HUES48 (cell line): ENCODE data around the gene IFI35.
A peak's percentile ranks its signal among the peaks of the same experiment; 100 is the strongest.

Experiments
- H3K27ac ChIP-seq: one replicate; pipeline ENCODE4 v1.7.0; 2013; ENCODE audit warnings: low read depth, low read length, inconsistent platforms
- H3K27me3 ChIP-seq: 2 replicates; pipeline ENCODE4 v1.6.1; 2013; ENCODE audit warnings: mild to moderate bottlenecking, low read length; ENCODE audit not compliant: control insufficient read depth, insufficient read depth
- H3K36me3 ChIP-seq: 2 replicates; pipeline ENCODE4 v1.6.1; 2013; ENCODE audit warnings: low read length; ENCODE audit not compliant: control insufficient read depth, insufficient read depth
- H3K4me1 ChIP-seq: 2 replicates; pipeline ENCODE4 v1.6.1; 2013; ENCODE audit warnings: mild to moderate bottlenecking, low read length; ENCODE audit not compliant: control insufficient read depth, insufficient read depth
- H3K4me3 ChIP-seq: 2 replicates; pipeline ENCODE4 v1.5.1; 2013; ENCODE audit warnings: mild to moderate bottlenecking, low read depth, low read length
- H3K9ac ChIP-seq: 2 replicates; pipeline ENCODE4 v1.6.1; 2013; ENCODE audit warnings: mild to moderate bottlenecking, low read depth, low read length, moderate library complexity
- H3K9me3 ChIP-seq: 2 replicates; pipeline ENCODE4 v1.6.1; 2013; ENCODE audit warnings: low read length; ENCODE audit not compliant: control insufficient read depth, insufficient read depth

Gene IFI35

DNA sequence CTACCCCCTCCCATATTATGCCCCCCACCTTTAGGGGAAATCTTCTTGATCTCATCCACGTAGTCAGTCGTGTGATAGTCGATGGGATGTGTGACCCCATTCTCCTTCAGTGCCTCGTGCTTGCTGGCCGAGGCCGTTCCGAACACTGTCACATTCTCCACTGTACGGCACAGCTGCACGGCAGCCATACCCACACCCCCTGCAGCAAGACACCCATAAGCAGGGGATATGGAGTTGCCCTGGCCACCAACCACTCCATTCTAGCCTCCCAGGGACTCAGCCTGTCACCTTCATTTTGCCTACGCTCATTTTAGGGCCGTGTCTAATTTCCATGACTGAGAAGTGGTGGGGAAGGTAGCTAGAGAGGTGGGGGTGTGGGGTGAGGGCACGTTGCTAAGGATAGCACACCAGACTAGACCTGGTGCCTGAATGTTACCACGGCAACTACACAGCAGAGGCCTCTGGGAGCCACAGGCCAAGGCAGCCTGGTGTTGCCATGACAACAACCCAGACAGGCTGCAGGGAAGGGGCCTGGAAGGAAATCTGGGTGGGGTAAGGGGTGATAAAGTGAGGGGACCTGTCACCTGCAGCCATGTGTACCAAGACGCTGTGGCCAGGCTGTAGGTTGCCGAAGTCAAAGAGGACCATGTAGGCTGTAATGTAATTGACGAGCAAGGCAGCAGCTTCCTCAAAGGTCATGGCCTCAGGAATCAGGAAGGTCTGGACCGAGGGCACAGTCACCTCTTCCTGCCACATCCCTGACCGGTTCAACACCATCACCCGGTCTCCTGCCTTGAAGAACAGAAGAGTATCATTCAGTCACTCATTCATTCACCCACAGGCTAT is 11.6 kb downstream of the IFI35 start:
- Histone ChIP-seq H3K36me3 (peaks cover 51% of the 10 kb centered on the region), H3K27ac (no peak overlapping the region), H3K9me3 (no peaks in the 10 kb centered on the region), H3K4me1 (peaks cover 12% of the 10 kb centered on the region), H3K9ac (no peak overlapping the region), H3K27me3 (no peaks in the 10 kb centered on the region), H3K4me3 (no peak overlapping the region)

GRCh38 chr17:43018932-43019331 is 12.3 kb downstream of the IFI35 start:
- no peaks in the 10 kb centered on the region for H3K27me3 ChIP-seq
- H3K27ac ChIP-seq: no peak overlapping the region
- no peak overlapping the region for H3K9ac ChIP-seq
- H3K4me1 ChIP-seq: peaks cover 12% of the 10 kb centered on the region
- no peaks in the 10 kb centered on the region for H3K9me3 ChIP-seq
- no peak overlapping the region for H3K4me3 ChIP-seq
- peaks cover 51% of the 10 kb centered on the region for H3K36me3 ChIP-seq

GRCh38 chr17:43019418-43019817 is 12.8 kb downstream of the IFI35 start:
- Histone ChIP-seq H3K27ac (no peak overlapping the region), H3K4me3 (peak overlapping the region; percentile 15; the same call in 1 of the 2 replicates), H3K36me3 (peaks cover 50% of the 10 kb centered on the region), H3K9me3 (no peaks in the 10 kb centered on the region), H3K27me3 (no peaks in the 10 kb centered on the region), H3K4me1 (peaks cover 12% of the 10 kb centered on the region), H3K9ac (no peak overlapping the region)

- peaks cover 44% of the 10 kb centered on the region for H3K36me3 ChIP-seq
- H3K9me3 ChIP-seq: no peaks in the 10 kb centered on the region
- H3K27ac ChIP-seq: peak overlapping the region; percentile 37
- H3K27me3 ChIP-seq: no peaks in the 10 kb centered on the region
- H3K9ac ChIP-seq: no peak overlapping the region
- H3K4me1 ChIP-seq: peaks cover 12% of the 10 kb centered on the region
- H3K4me3 ChIP-seq: peak overlapping the region; percentile 29; the same call in 1 of the 2 replicates
Measured at GRCh38 chr17:43020030-43020621, 13.5 kb downstream of the IFI35 start.

GRCh38 chr17:43020789-43021740 is 14.5 kb downstream of the IFI35 start:
- Histone ChIP-seq H3K4me1 (peaks cover 14% of the 10 kb centered on the region), H3K36me3 (peaks cover 34% of the 10 kb centered on the region), H3K27ac (peak overlapping the region; percentile 89), H3K9ac (peak overlapping the region; percentile 75), H3K9me3 (no peaks in the 10 kb centered on the region), H3K4me3 (peak overlapping the region; percentile 91), H3K27me3 (no peaks in the 10 kb centered on the region)

DNA sequence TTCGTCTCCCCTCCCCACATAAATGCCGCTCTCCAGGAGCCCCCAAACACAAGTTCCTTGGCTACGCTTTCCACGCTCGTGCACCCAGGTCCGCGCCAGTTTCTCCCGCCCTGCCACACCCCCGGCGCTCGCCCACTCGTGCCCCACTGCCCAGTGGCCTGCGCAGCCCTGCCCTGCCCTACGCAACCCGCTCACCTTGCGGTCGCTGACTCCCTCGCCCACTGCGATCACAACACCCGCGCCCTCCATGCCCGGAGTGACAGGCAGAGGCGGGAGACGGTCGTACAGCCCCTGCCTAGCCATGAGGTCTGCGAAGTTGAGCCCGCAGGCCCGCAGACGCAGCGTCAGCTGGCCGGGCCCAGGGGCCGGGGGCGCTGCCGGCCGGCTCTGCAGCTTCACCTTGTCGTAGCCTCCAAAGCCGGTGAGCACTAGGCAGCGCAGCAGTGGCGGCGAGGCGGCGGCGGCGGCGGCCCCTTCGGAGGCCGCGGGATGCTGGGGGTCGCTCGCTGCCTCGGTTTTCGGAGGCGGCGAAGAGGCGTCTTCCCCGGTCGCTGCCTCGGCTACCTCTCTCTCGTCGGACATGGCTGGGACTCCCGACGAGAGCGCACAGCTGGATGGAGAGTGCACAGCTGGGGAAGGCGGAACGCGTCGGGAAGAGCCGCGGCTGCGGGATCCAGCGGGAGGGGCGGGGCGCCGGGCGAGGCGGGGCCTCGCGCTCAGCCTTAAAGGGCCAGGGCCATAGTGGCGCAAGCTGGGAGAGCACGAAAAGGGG is 15.3 kb downstream of the IFI35 start, which contains the start of gene VAT1:
VAT1 (minus strand) TSS at position 645 of the 772 bp plus-strand sequence; CDS start at position 582, 63 bp downstream.
- Histone ChIP-seq H3K9me3 (no peaks in the 10 kb centered on the region), H3K36me3 (peaks cover 29% of the 10 kb centered on the region), H3K27ac (peak within 1 kb of the TSS; percentile 89), H3K27me3 (no peaks in the 10 kb centered on the region), H3K4me3 (peak within 1 kb of the TSS; percentile 91), H3K4me1 (peaks cover 19% of the 10 kb centered on the region), H3K9ac (peak within 1 kb of the TSS; percentile 75)

DNA sequence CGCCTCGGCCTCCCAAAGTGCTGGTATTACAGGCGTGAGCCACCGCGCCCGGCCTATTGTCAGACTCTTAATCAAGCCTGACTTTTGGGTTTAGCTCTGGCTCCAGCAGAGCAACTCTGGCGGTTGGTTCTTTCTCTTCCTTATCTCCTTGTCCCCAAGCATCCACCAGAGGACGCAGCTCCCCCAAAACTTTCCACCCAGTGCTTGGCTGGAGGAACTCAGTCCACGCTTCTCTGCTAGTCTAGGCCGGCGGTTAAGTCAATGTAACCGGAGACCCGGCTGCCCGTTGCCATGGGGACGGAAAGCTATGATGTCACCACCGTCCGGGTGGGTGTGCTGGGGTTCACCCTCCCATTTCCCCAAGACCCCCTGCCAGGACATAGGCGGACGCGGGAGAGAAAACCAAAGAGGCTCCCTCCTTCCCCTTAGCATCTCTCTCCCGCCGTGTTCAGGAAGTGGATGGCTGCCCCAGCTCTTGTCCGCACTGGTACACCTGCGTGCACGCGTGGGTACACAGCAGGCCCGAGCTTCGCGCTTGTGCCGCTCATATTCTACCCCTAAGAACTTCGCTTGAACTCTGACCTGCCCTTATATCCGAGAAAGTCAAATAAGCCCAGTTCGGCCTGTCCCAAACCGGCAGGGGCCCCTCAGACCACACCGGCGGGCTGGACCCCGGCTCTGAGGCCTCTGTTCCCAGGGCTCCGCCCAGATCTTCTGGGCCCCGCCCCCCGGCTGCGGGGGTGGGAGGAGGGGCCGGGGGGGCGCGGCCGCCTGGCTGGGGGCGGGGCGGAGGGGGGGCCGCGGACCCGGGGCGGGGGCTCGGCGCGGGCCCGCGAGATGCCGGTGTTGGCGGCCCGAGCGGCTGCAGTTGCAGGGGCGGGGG is 18.1 kb downstream of the IFI35 start, which contains the start of gene RND2:
RND2 (plus strand) TSS at position 825 of the 883 bp plus-strand sequence. CDS start 117 bp downstream, outside the sequence.
- H3K9ac ChIP-seq: peak within 1 kb of the TSS; percentile 90
- peaks cover 27% of the 10 kb centered on the region for H3K36me3 ChIP-seq
- no peaks in the 10 kb centered on the region for H3K27me3 ChIP-seq
- H3K4me1 ChIP-seq: peaks cover 29% of the 10 kb centered on the region
- peak within 1 kb of the TSS; percentile 98 for H3K27ac ChIP-seq
- H3K4me3 ChIP-seq: peak within 1 kb of the TSS; percentile 94
- no peaks in the 10 kb centered on the region for H3K9me3 ChIP-seq

DNA sequence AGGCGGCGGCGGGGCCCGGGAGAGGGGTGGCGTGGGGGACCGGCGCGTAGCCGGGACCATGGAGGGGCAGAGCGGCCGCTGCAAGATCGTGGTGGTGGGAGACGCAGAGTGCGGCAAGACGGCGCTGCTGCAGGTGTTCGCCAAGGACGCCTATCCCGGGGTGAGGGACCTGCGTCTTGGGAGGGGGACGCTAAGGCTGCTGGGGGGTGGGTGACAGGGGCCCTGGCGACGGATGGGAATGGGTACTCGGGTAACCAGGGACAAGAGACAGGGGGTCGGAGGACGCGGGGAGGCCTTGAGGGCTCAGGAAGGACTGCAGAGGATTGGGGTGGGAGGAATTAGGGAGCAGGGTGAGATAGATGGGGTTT is 18.7 kb downstream of the IFI35 start:
- Histone ChIP-seq H3K36me3 (peaks cover 24% of the 10 kb centered on the region), H3K4me3 (peak overlapping the region; percentile 73), H3K4me1 (peaks cover 22% of the 10 kb centered on the region), H3K27me3 (no peaks in the 10 kb centered on the region), H3K9me3 (no peaks in the 10 kb centered on the region), H3K9ac (no peak overlapping the region), H3K27ac (no peak overlapping the region)

DNA sequence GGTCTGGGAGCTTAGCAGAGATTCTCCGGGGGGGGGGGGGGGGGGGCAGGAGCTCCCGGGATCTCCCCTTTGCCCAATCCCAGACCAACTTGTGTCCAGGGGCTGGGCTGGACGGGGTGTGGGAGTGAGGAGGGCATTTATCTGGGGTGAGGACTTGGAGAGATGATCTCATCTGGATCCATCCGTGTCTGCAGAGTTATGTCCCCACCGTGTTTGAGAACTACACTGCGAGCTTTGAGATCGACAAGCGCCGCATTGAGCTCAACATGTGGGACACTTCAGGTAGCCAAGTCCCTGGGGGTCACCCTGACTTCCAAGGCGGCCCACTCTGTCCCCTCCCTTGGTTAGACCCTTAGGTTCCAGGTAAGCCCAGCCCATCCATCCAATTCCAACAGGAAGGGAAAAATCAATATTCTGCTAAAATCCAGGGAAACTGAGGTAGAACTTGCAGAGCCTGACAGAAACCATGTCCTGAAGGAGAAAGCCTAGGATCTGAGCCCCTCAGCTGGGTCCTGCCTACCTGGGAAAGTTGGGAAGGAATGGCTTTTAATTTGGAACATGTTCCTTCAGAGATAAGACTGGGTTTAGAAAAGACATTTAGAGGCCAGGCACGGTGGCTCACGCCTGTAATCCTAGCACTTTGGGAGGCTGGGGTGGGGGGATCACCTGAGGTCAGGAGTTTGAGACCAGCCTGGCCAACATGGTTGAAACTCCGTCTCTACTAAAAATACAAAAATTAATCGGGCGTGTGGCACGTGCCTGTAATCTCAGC is 19.4 kb downstream of the IFI35 start:
- Histone ChIP-seq H3K27ac (no peak overlapping the region), H3K9ac (no peak overlapping the region), H3K4me3 (peak overlapping the region; percentile 73), H3K4me1 (peaks cover 20% of the 10 kb centered on the region), H3K27me3 (no peaks in the 10 kb centered on the region), H3K9me3 (no peaks in the 10 kb centered on the region), H3K36me3 (peaks cover 24% of the 10 kb centered on the region)
